HEK293 (cell line): ENCODE results near the gene KRTAP20-4.

Source experiments
- TF ChIP-seq, protein P1 (sequence below): fragments of 450-650 bp; formaldehyde crosslinking; IDR thresholded peaks from 2 replicates; pipeline ENCODE4 v1.5.1; 2016; ENCODE audit warnings: missing biosample characterization, missing genetic modification characterization
- TF ChIP-seq, protein P2 (sequence below): fragments of 450-650 bp; IDR thresholded peaks from 2 replicates; pipeline ENCODE4 v1.5.1; 2018; ENCODE audit warnings: missing biosample characterization, missing genetic modification characterization

DNA sequence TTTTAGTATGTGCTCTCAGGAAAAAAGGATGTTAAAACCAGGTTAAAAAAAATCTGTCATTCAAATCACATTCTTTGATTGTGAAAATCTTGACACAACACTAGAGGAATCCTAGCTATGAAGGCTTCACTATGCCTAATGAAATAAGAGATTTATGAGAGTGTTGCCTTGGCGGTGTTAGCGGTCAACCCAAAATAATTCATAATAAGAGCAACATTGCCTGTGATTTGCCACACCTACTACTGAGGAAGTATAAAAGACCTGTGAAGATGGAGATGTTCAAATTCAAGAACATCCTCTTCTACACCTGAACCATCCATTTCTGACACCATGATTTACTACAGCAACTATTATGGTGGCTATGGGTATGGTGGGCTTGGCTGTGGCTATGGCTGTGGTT, 4.3 kb upstream of the KRTAP20-4 start, which contains the start of gene KRTAP20-1:
- TF ChIP-seq, protein P1, sequence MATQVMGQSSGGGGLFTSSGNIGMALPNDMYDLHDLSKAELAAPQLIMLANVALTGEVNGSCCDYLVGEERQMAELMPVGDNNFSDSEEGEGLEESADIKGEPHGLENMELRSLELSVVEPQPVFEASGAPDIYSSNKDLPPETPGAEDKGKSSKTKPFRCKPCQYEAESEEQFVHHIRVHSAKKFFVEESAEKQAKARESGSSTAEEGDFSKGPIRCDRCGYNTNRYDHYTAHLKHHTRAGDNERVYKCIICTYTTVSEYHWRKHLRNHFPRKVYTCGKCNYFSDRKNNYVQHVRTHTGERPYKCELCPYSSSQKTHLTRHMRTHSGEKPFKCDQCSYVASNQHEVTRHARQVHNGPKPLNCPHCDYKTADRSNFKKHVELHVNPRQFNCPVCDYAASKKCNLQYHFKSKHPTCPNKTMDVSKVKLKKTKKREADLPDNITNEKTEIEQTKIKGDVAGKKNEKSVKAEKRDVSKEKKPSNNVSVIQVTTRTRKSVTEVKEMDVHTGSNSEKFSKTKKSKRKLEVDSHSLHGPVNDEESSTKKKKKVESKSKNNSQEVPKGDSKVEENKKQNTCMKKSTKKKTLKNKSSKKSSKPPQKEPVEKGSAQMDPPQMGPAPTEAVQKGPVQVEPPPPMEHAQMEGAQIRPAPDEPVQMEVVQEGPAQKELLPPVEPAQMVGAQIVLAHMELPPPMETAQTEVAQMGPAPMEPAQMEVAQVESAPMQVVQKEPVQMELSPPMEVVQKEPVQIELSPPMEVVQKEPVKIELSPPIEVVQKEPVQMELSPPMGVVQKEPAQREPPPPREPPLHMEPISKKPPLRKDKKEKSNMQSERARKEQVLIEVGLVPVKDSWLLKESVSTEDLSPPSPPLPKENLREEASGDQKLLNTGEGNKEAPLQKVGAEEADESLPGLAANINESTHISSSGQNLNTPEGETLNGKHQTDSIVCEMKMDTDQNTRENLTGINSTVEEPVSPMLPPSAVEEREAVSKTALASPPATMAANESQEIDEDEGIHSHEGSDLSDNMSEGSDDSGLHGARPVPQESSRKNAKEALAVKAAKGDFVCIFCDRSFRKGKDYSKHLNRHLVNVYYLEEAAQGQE (tag by site-specific recombination), result no peak
- TF ChIP-seq, protein P2, sequence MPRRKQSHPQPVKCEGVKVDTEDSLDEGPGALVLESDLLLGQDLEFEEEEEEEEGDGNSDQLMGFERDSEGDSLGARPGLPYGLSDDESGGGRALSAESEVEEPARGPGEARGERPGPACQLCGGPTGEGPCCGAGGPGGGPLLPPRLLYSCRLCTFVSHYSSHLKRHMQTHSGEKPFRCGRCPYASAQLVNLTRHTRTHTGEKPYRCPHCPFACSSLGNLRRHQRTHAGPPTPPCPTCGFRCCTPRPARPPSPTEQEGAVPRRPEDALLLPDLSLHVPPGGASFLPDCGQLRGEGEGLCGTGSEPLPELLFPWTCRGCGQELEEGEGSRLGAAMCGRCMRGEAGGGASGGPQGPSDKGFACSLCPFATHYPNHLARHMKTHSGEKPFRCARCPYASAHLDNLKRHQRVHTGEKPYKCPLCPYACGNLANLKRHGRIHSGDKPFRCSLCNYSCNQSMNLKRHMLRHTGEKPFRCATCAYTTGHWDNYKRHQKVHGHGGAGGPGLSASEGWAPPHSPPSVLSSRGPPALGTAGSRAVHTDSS (tag by site-specific recombination), result no peak
